KG1 (cell line): Measurements from ENCODE around the gene COL18A1.

ENCODE experiments used
- DNase-seq: peaks from one replicate; lab custom pipeline; 2025; lab: John Stamatoyannopoulos, UW

Gene COL18A1

GRCh38 chr21:45480701-45481500 is 75.9 kb downstream of the COL18A1 start:
- DNase-seq, result no peak

- no peak for DNase-seq
Measured at GRCh38 chr21:45481566-45481965, 76.6 kb downstream of the COL18A1 start.

GRCh38 chr21:45481977-45482898 is 77.3 kb downstream of the COL18A1 start:
- DNase-seq, result no peak

GRCh38 chr21:45482899-45483821 is 78.2 kb downstream of the COL18A1 start:
- DNase-seq, result no peak

GRCh38 chr21:45484318-45484717 is 79.4 kb downstream of the COL18A1 start:
- no peak for DNase-seq

- DNase-seq, result no peak
Measured at GRCh38 chr21:45485686-45486442, 80.9 kb downstream of the COL18A1 start.

GRCh38 chr21:45486443-45487160 is 81.6 kb downstream of the COL18A1 start:
- DNase-seq, result no peak

GRCh38 chr21:45487161-45487806 is 82.3 kb downstream of the COL18A1 start:
- DNase-seq, result no peak

GRCh38 chr21:45487891-45488600 is 83.1 kb downstream of the COL18A1 start:
- no peak for DNase-seq

- DNase-seq, result no peak
Measured at GRCh38 chr21:45488931-45489721, 84.2 kb downstream of the COL18A1 start.

GRCh38 chr21:45489722-45489982 is 84.7 kb downstream of the COL18A1 start:
- DNase-seq, result no peak

- DNase-seq, result no peak
Measured at GRCh38 chr21:45490049-45490731, 85.2 kb downstream of the COL18A1 start.

GRCh38 chr21:45491056-45491455 is 86.1 kb downstream of the COL18A1 start:
- no peak for DNase-seq

GRCh38 chr21:45491623-45492022 is 86.7 kb downstream of the COL18A1 start:
- DNase-seq, result no peak

- DNase-seq, result no peak
Measured at GRCh38 chr21:45492765-45493164, 87.8 kb downstream of the COL18A1 start.

- no peak for DNase-seq
Measured at GRCh38 chr21:45493401-45494001, 88.5 kb downstream of the COL18A1 start.

GRCh38 chr21:45494135-45494850 is 89.3 kb downstream of the COL18A1 start:
- DNase-seq, result no peak
